DND-41 (cell line): ENCODE data around the gene ZBTB34.

Experiments used
- ATAC-seq: fragments of 200-7000 bp; cut with Tn5 transposase; 3 replicates; pipeline ENCODE4 v1.9.1; 2021; ENCODE audit warnings: low read depth; ENCODE audit not compliant: insufficient read depth
- DNase-seq: peaks from one replicate; pipeline ENCODE4 v3.0.0-alpha.2; 2020
- H2AFZ ChIP-seq: 2 replicates; pipeline ENCODE4 v1.6.0; 2012; ENCODE audit warnings: low read depth, low read length
- H3K27ac ChIP-seq: 2 replicates; pipeline ENCODE4 v1.5.1; 2012; ENCODE audit warnings: low read length, inconsistent platforms
- H3K27me3 ChIP-seq: fragments of 200-600 bp; sonication (generic); 2 replicates; pipeline ENCODE4 v1.6.0; 2012; ENCODE audit warnings: low read length, mild to moderate bottlenecking, inconsistent platforms; ENCODE audit not compliant: insufficient read depth, poor library complexity
- H3K36me3 ChIP-seq: 2 replicates; pipeline ENCODE4 v1.5.1; 2012; ENCODE audit warnings: low read length, inconsistent platforms; ENCODE audit not compliant: insufficient read depth
- H3K4me1 ChIP-seq: 2 replicates; pipeline ENCODE4 v1.5.1; 2012; ENCODE audit warnings: mild to moderate bottlenecking, low read length; ENCODE audit not compliant: insufficient read depth
- H3K4me2 ChIP-seq: 2 replicates; pipeline ENCODE4 v1.6.0; 2012; ENCODE audit warnings: mild to moderate bottlenecking, moderate library complexity, low read length, inconsistent platforms; ENCODE audit not compliant: insufficient read depth
- H3K4me3 ChIP-seq, 2 experiments: fragments of 200-600 bp in 1 of 2; shearing (Covaris generic) in 1 of 2; 2 replicates each; pipeline ENCODE4 v1.5.1; 2012 to 2016; ENCODE audit warnings: inconsistent platforms in 2 of 2, low read length in 2 of 2, mild to moderate bottlenecking in 2 of 2, low read depth in 1 of 2, moderate library complexity in 1 of 2
- H3K79me2 ChIP-seq: 2 replicates; pipeline ENCODE4 v1.6.0; 2012; ENCODE audit warnings: low read length, inconsistent platforms; ENCODE audit not compliant: insufficient read depth
- H3K9ac ChIP-seq: 2 replicates; pipeline ENCODE4 v1.6.0; 2012; ENCODE audit warnings: low read depth, mild to moderate bottlenecking, inconsistent platforms, low read length, moderate library complexity
- H3K9me3 ChIP-seq: 2 replicates; pipeline ENCODE4 v1.5.1; 2012; ENCODE audit warnings: low read length, moderate library complexity, mild to moderate bottlenecking, inconsistent platforms; ENCODE audit not compliant: insufficient read depth, severe bottlenecking
- H4K20me1 ChIP-seq: 2 replicates; pipeline ENCODE4 v1.6.0; 2012; ENCODE audit warnings: low read length; ENCODE audit not compliant: insufficient read depth
- EZH2 ChIP-seq: IDR thresholded peaks from 3 replicates; pipeline ENCODE4 v1.6.1; 2012; ENCODE audit warnings: borderline replicate concordance, low read depth, mild to moderate bottlenecking, moderate library complexity, low read length, inconsistent platforms; ENCODE audit not compliant: severe bottlenecking
- TF ChIP-seq, protein P1 (sequence below): IDR thresholded peaks from 2 replicates; pipeline ENCODE4 v1.5.1; 2012; ENCODE audit warnings: borderline replicate concordance, low read length, moderate library complexity, mild to moderate bottlenecking; ENCODE audit not compliant: poor library complexity, severe bottlenecking; ENCODE audit errors: extremely low read depth

ZBTB34 gene

DNA sequence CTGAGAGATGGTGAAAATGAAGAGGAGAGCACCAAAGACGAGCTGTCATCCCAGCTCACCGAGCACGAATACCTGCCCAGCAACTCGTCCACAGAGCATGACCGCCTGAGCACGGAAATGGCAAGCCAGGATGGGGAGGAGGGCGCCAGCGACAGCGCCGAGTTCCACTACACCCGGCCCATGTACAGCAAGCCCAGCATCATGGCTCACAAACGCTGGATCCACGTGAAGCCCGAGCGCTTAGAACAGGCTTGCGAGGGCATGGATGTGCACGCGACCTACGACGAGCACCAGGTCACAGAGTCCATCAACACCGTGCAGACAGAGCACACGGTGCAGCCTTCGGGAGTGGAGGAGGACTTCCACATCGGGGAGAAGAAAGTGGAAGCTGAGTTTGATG, 27.4 kb upstream of the ZBTB34 start:
- Histone ChIP-seq H3K4me3 (no peak overlapping the region), H3K27ac (no peak overlapping the region), H3K27me3 (no peaks in the 10 kb centered on the region), H3K9me3 (no peaks in the 10 kb centered on the region), H3K4me1 (no peaks in the 10 kb centered on the region), H2AFZ (no peak overlapping the region), H3K36me3 (peaks cover 30% of the 10 kb centered on the region), H3K9ac (no peak overlapping the region), H3K79me2 (peaks cover 12% of the 10 kb centered on the region), H4K20me1 (peaks cover 16% of the 10 kb centered on the region; the same call in 1 of the 2 replicates), H3K4me2 (no peak overlapping the region)
- TF ChIP-seq, protein P1, sequence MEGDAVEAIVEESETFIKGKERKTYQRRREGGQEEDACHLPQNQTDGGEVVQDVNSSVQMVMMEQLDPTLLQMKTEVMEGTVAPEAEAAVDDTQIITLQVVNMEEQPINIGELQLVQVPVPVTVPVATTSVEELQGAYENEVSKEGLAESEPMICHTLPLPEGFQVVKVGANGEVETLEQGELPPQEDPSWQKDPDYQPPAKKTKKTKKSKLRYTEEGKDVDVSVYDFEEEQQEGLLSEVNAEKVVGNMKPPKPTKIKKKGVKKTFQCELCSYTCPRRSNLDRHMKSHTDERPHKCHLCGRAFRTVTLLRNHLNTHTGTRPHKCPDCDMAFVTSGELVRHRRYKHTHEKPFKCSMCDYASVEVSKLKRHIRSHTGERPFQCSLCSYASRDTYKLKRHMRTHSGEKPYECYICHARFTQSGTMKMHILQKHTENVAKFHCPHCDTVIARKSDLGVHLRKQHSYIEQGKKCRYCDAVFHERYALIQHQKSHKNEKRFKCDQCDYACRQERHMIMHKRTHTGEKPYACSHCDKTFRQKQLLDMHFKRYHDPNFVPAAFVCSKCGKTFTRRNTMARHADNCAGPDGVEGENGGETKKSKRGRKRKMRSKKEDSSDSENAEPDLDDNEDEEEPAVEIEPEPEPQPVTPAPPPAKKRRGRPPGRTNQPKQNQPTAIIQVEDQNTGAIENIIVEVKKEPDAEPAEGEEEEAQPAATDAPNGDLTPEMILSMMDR = no peak
- TF ChIP-seq EZH2 = no peak
- DNase-seq (no peak), ATAC-seq (no peak)

DNA sequence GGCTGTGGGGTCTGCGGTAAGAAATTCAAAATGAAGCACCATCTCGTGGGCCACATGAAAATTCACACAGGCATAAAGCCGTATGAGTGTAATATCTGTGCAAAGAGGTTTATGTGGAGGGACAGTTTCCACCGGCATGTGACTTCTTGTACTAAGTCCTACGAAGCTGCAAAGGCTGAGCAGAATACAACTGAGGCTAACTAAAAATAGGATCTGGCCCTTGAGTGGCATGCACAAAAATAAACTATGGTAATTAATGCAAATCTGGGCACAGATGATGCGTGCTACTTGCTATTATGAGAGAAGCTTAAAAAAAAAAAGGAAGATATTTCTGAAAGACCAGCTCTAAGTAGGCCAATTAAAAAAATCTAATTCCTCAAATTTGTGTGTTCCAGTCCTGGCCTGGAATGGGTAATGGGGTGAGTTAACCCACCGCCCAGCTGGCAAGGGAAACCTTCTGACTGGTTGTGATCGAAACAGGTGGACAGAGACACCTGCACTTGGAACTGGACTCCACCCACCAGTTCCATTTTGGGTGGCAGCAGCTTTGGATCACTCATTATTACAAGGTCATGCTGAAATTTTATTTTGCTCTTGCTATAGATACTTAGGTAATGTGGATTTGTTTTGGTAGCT, 26.6 kb upstream of the ZBTB34 start:
- DNase-seq (no peak), ATAC-seq (no peak)
- TF ChIP-seq EZH2 = no peak
- TF ChIP-seq, protein P1 = no peak
- H3K27me3 ChIP-seq = no peaks in the 10 kb centered on the region
- H4K20me1 ChIP-seq = peaks cover 23% of the 10 kb centered on the region; the same call in 1 of the 2 replicates
- H3K9ac ChIP-seq = no peak overlapping the region
- H3K27ac ChIP-seq = no peak overlapping the region
- H3K4me2 ChIP-seq = no peak overlapping the region
- H3K36me3 ChIP-seq = peaks cover 33% of the 10 kb centered on the region
- peaks cover 12% of the 10 kb centered on the region for H3K79me2 ChIP-seq
- no peaks in the 10 kb centered on the region for H3K9me3 ChIP-seq
- H2AFZ ChIP-seq = no peak overlapping the region
- H3K4me1 ChIP-seq = no peaks in the 10 kb centered on the region
- no peak overlapping the region for H3K4me3 ChIP-seq

DNA sequence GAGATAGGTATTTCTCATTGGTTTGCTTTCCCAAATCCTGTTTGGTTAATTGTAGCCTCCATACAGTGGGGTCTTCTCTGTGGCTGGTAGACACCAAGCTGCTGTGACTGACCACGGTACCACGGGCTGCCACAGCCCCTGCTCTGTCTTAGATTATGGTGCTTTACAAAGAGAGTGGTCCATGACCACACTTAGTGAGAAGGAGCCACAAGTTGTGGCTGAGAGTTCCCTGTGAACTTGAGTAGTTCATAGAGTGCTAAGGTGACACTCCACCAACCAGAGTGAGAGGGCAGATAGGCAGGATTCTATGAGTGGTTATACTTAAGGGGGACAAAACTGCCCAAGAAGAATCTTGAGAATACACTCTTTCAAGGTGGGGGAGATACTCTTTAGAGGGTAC, 25.8 kb upstream of the ZBTB34 start:
- no peaks in the 10 kb centered on the region for H3K27me3 ChIP-seq
- H4K20me1 ChIP-seq = peaks cover 28% of the 10 kb centered on the region
- no peak overlapping the region for H3K9ac ChIP-seq
- H3K4me2 ChIP-seq = no peak overlapping the region
- peaks cover 12% of the 10 kb centered on the region for H3K79me2 ChIP-seq
- ATAC-seq (no peak), DNase-seq (no peak)
- H2AFZ ChIP-seq = no peak overlapping the region
- H3K4me1 ChIP-seq = no peaks in the 10 kb centered on the region
- H3K4me3 ChIP-seq = no peak overlapping the region
- H3K9me3 ChIP-seq = no peaks in the 10 kb centered on the region
- no peak overlapping the region for H3K27ac ChIP-seq
- TF ChIP-seq, protein P1 = no peak
- no peak for TF ChIP-seq EZH2
- H3K36me3 ChIP-seq = peaks cover 39% of the 10 kb centered on the region

DNA sequence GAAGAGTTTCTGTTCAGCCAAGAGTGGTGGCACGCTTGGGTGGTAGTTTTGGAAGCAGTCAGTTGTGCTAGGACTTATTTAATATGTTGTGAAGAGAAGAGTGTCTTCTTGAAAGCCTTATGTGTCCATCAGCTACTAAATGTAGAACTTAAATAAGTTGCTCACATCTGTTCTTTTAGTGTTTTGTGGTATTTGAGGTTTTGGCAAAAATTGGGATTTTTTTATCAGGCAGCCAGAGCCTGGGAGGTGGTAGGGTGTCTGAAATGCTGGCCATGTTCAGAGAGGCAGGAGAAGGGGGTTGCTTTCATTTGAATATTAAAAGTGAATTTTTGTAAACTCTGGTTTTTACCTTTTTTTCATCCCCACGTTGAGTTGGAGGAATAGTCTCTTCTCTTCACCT, 24.2 kb upstream of the ZBTB34 start:
- Histone ChIP-seq H3K9me3 (no peaks in the 10 kb centered on the region), H2AFZ (no peak overlapping the region), H3K79me2 (peaks cover 12% of the 10 kb centered on the region), H3K9ac (no peak overlapping the region), H3K36me3 (peaks cover 39% of the 10 kb centered on the region), H3K27ac (no peak overlapping the region), H3K4me3 (no peak overlapping the region), H3K4me2 (no peak overlapping the region), H3K4me1 (no peaks in the 10 kb centered on the region), H3K27me3 (no peaks in the 10 kb centered on the region), H4K20me1 (peaks cover 25% of the 10 kb centered on the region)
- ATAC-seq (no peak), DNase-seq (no peak)
- TF ChIP-seq EZH2 = no peak
- TF ChIP-seq, protein P1 = no peak
